C4-2B (cell line): Measurements from ENCODE around the gene TNFSF8.

Experiments
- ZFX ChIP-seq: fragments of 450-650 bp; IDR thresholded peaks from 2 replicates; pipeline ENCODE4 v1.6.1; 2017
- TF ChIP-seq, protein P1 (sequence below): fragments of 450-650 bp; conservative IDR thresholded peaks from 2 replicates; pipeline ENCODE4 v1.5.1; 2017; ENCODE audit warnings: mild to moderate bottlenecking

- TF ChIP-seq, protein P1, sequence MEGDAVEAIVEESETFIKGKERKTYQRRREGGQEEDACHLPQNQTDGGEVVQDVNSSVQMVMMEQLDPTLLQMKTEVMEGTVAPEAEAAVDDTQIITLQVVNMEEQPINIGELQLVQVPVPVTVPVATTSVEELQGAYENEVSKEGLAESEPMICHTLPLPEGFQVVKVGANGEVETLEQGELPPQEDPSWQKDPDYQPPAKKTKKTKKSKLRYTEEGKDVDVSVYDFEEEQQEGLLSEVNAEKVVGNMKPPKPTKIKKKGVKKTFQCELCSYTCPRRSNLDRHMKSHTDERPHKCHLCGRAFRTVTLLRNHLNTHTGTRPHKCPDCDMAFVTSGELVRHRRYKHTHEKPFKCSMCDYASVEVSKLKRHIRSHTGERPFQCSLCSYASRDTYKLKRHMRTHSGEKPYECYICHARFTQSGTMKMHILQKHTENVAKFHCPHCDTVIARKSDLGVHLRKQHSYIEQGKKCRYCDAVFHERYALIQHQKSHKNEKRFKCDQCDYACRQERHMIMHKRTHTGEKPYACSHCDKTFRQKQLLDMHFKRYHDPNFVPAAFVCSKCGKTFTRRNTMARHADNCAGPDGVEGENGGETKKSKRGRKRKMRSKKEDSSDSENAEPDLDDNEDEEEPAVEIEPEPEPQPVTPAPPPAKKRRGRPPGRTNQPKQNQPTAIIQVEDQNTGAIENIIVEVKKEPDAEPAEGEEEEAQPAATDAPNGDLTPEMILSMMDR, result no peak
- no peak for TF ChIP-seq ZFX
Observed at GRCh38 chr9:114913217-114913616, 17.2 kb downstream of the TNFSF8 start.
